Midbrain (tissue), 1 donor: ENCODE results near the gene STK35.

Experiments used
- DNase-seq: peaks from one replicate; lab custom pipeline; 2025; lab: John Stamatoyannopoulos, UW

STK35 gene

DNA sequence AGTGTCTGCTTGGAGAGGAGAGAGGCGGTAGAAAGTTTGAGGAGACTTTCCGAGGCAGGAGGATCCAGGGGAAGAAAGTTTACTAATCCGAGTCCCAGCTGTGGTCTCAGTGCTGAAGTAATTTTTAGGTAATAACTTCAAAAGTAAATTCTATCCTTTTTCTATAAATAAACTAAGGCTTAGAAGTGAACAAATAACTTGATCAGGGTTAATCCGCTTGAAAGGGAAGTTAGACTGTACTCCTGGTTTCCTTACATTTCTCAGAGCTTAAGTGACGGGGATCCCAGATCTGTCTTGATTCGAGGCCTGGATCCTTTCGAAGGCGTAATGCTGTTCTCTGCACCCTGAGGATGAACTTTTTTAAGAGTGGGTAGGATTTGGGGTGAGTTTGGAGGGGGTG is 2.6 kb downstream of the STK35 start:
- no peak for DNase-seq

GRCh38 chr20:2108498-2108897 is 6.9 kb downstream of the STK35 start:
- DNase-seq = no peak

DNA sequence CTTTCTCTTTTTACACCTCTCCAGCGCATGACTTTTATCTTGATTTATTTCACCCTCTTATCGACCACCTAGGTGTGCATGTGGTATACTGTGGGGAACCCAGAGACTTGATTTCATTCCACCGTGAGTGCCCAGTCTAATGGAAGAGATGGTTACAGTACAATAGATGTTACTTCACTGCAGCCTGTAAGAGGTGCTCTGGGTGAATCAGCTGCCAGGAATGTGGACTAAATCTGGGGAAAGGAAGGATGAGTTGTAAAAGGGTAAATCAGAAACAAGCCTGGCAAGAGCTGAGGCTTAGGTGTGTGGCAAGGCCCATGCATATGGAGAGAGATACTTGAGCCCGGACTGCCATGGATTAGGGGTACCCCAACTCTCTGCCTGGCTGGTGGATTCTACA is 7.4 kb downstream of the STK35 start:
- no peak for DNase-seq

- DNase-seq = peak; percentile 17
Measured at GRCh38 chr20:2109425-2110210, 8.0 kb downstream of the STK35 start.

GRCh38 chr20:2112910-2113309 is 11.3 kb downstream of the STK35 start:
- DNase-seq = no peak

GRCh38 chr20:2114127-2114959 is 12.7 kb downstream of the STK35 start:
- no peak for DNase-seq

DNA sequence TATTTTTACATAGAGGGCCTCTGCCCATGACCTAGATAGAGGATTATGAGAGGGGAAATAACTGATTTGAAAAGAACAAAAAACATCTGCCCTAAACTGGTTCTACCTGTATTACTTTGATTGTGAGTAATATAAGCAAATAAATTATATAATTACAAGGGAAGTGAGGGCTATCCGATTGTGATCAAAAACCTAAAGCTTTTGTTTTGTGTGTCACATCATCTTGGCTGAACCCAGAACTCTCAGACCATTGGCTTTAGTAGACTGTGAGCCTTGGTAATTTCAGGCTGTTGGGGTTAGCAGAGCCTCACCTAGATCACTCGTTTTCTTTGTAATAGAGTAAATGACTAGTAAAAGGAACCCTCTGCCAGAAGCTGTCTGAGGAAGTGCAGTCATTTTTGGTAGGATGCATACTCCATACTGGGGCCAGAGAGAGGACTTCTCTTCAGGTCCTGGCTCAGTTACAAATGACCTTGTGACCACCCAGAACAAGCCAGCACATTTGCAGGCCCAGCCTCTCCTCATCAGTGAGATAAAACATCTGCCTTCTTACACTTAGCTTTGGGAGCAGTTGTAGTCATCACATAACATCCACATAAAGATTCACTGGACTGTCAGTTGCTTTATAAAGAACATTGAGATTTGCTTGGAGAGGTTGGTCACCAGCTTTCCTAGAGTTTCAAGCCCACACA is 13.5 kb downstream of the STK35 start:
- no peak for DNase-seq

GRCh38 chr20:2116170-2116940 is 14.7 kb downstream of the STK35 start:
- DNase-seq = no peak

GRCh38 chr20:2118783-2119182 is 17.2 kb downstream of the STK35 start:
- no peak for DNase-seq

DNA sequence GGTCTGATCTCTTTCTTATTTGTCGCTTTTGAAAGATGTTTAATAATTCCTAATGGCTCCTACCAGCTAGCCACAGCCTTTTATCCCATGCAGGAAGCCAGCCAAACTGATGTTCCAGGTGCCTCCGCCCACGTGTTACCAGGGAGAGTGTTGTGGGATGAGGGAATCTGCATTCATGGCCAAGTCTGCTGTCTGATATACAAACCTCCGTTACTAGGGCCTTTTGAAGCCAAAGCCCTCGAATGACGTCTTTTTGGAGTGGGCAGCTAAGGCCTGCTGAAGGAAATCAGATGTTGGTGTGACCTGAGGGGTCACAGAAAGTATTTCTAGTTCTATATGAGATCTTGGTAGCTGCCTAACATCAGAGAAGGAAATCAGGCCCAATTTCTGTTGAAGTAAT is 21.3 kb downstream of the STK35 start:
- DNase-seq = no peak

DNA sequence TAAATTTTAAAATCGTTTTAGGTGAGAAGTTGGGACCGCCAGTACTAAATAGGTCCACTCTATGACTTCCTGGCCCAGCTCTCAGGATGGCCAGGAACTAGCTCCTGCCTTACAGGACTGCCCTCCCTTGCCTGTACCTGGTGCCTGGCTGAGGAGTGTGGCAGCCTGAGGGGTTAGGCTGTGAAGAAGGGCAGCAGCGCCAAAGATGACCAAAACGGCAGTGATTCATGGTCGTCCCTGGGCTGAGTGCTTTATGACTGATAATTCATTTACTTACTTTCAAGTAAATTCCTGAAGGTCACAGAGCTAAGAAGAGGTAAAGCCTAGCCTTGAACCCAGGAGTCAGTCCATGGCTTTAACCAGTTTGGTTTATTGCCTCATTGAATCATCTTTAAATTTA is 22.1 kb downstream of the STK35 start:
- no peak for DNase-seq

- no peak for DNase-seq
Measured at GRCh38 chr20:2124564-2125213, 23.1 kb downstream of the STK35 start.

DNA sequence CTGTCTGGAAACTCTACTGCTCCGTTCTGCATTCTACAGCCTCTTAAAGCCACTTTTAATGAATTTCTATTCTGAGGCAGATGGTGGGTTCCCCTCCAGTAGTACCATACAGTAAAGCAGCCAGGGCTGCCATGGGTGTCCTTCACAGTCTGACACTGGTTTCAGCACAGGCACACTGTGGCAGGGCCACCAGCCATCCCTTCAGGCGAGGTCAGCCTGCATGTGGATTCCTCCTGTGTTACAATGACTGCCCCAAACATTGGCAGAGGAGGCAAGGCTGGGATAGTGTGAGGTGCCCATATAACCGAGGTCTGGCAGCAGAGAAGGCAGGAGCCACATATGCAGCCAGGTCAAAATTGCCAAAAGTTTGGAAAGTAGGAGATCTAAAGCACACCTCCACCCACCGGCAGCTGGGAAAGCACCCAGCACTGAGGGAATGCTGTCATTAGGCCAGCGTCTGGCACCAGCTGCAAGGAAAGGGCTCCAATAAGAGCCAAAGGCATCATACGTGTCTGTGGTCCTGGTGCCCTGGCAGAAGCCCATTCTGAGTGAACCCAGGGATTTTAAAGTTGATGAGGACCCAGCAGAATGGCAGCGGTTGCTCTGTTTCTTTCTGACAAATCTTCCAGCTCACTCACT is 24.0 kb downstream of the STK35 start:
- DNase-seq = no peak

DNA sequence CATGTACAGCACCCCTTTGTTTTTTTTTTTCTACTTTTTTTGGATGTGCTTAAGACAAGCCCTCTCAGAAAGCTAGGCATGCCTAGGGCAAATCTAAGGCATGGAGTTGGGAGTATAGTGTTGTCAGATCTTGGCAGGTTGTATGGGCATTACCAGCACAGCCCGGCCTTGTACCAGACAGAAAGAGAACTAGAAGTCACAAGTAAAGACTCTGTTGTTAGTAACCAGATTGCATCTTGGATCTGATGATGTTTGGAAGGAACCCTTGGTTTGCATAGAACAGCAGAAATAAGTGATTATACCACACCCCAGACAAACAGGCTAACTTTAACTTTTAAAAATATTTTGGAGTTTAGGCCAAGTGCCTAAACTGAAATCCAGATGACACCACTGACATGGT is 25.6 kb downstream of the STK35 start:
- no peak for DNase-seq

DNA sequence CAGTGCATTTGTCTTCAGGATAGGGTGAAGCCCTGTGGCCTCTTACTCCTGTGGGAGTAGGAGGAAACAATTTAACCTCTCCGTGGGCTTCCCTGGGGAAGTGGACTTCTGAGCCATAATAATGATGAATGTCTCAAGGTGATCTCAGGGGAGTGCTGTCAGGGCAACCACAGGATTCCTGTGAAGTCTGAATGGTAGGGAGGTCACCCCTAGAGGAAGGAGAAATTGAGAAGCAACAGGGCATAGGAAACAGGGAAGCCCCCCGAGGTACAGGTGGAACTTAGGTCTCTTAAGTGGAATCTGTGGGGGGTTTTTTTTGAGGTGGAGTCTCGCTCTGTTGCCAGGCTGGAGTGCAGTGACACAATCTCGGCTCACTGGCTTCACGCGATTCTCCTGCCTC is 26.9 kb downstream of the STK35 start:
- DNase-seq = no peak

- DNase-seq = peak; percentile 31
Measured at GRCh38 chr20:2130062-2130591, 28.5 kb downstream of the STK35 start.

DNA sequence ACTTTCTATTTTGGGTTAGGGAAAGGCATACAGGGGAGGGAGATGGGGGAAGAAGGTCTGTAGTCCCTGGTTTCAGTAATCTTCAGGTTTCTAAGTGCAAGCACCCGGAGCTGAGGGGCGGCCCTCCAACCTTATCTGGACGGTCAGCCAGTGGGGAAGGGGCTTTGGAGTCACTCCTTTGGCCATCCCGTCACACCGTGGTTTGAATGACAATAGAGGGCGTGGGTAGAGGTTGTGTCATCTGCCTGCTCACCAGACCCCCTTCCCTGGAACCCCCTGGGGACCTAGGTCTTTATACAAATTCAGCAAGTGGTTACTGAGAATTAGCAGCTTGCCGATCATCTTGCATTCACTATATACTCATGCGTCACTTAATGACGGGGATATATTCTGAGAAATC is 29.1 kb downstream of the STK35 start:
- no peak for DNase-seq

- DNase-seq = no peak
Measured at GRCh38 chr20:2131366-2131765, 29.7 kb downstream of the STK35 start.

DNA sequence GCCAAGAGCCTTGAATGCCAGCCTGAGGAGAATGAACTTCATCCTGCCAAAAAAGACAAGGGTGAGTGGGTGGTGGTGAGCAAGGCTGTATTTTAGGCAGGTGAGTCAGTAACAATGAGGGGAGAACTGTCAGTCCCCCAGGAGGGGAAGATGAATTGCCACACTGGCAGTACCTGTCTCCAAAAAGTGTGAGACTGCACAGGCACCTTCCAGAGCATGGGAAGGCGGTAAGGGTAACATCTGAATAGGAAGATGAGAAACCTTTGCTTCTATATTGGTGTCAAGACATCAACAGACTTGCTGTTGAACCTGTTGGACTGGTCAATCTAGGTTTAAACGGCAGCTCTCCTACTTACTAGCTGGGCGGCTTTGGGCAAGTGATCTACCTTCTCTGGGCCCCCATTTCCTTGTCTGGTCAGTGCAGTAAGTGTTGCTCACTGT is 30.9 kb downstream of the STK35 start:
- no peak for DNase-seq

DNA sequence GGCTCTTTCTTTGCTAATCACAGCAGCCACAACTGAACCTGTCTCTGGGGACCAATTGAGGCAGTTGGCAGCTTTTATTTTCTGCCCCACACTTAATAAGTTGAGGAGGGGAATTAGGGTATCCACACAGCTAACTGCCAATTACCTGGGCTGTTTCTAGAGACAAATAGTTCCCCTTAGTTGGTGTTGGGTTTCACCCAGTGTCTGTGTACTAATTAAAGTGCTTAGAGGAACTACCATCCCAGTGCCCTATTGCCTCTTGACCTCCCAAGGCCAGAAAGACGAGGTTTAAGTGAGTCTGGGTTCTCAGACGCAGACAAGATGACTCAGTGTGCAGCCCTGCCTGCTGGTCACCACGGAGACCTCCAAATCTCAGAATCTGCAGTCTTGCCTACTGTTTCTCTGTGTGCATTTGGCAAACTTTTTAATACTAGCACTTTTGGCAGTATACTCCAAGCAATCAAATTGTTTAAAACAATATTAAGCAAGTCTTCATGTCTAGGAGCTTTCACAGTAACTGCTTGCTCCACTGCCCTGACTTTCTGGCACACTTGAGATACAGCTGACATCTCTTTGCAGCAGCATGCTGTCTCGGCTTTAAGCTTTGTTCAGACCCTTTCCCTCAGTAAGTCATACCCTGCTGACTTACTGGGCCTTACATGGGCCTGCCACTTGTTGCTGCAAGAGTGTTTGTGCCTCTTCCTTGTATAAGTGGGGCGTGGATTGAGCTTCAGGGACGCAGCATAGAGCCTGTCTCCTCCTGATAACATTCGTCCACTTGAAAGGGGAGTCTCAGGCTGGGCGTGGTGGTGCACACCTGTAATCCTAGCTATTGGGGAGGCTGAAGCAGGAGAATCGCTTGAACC is 31.9 kb downstream of the STK35 start:
- no peak for DNase-seq
